Left ventricle myocardium superior (tissue), 1 donor: Measurements from ENCODE around the gene RAB30. TPM values are rescaled to one million over a fixed set of nuclear protein-coding genes. Genes with fewer than 3 reads are reported as not detected.

Experiments used
- ATAC-seq: fragments of 200-7000 bp; cut with Tn5 transposase; one replicate; pipeline ENCODE4 v1.9.1; 2020; ENCODE audit warnings: mild to moderate bottlenecking, moderate library complexity
- DNase-seq: peaks from one replicate; pipeline ENCODE4 v3.0.0-alpha.2; 2020
- intact Hi-C: fragments of 100-400 bp; cut with micrococcal nuclease; formaldehyde crosslinking; loops from one replicate; pipeline ENCODE4 v1.11.0; 2022
- total RNA-seq: library from RNA; stranded (reverse); fragmentation: NEBNext Ultra II Directional; extraction: Animal tissue kit (Norgen Biotek cat#: 25700); gene quantifications from one replicate; pipeline ENCODE4 v1.2.1, GENCODE V29; 2021
- donor health status: DM: no; HTN: yes; CAD: no; lungs with severe emphysema.

Gene RAB30
- total RNA-seq, 1 donor from 2014 or later, result 31.3 TPM

DNA sequence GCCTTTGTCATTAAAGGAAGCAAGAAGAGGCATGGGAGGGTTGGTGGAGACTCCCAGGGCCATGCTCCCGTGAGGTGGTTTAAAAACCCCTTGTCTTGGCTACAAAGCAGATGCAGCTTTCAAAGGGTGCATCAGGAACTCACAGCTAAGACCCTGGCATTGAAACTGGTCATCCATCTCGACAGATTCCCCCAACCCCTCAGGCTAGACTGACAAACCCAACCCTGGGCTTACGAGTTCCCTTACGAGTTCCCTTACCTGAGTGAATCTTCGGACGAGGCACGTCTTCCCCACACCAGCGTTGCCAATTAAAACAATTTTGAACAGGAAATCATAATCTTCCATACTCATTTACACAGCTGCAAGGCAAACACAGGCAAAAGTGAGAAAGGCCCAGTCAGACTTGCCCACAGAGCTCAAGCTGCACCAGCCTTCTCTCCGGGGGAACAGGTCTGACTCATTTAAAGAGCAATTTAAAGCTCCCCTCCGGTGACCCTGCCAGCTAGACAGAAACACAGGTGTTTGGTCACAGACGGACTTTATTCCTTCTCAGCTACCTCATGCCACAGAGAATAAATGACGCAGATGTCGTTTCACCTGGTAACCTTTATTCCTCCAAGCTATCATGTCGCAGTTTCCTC is 74.6 kb downstream of the RAB30 start:
- DNase-seq (no peak), ATAC-seq (no peak)
- intact Hi-C loops, result no loop called here

DNA sequence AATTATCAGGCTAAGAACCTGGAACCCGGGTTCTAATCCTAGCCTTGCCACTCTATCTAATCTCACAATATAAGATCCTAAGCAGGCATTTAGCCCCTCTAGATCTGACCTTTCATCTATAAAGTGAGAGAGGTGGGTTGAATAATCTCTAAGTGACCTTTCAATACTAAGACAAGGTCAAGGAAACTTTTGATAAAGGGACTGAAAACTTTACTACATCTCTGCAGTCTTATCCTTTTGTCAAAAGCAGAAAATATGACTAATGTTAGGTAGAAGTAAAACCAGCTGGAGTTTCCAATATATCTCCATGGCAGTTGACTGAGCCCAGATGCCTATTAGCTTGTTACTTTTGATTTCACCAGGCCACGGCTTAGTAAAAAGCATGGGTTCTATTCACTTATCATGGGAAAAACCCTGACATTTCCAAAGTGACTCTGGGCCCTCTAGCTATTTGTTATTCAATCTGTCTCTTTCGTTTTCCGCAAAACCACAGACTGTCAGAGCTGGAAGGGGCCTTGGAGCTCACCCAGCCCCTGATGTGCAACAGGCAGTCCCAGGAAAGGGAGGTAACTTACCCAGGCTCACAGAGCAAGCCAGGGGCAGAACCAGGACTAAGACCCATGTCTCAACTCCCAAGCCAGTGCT is 75.8 kb downstream of the RAB30 start:
- intact Hi-C loops, result no loop called here
- DNase-seq (peak; percentile 40), ATAC-seq (peak; percentile 28)

DNA sequence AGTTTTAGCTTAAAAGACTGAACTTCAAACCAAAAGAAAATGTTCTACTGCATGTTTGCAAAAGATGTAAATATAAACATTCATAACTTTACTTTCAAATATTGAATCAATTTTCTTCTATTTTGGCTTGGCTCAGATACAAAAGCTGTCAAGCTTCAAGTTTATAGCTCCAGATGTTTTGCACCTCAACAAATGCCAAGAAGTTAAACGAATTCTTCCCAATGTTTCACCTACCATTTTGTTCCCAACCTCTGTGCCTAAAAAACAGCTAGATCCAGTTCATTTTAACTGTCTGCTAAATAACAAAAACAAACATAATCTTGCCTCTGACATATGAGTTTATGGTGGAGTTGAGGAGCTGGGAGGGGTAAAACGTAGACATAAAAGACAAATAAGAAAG is 76.5 kb downstream of the RAB30 start:
- no peak for ATAC-seq
- DNase-seq, result no peak
- intact Hi-C loops, result no loop called here

DNA sequence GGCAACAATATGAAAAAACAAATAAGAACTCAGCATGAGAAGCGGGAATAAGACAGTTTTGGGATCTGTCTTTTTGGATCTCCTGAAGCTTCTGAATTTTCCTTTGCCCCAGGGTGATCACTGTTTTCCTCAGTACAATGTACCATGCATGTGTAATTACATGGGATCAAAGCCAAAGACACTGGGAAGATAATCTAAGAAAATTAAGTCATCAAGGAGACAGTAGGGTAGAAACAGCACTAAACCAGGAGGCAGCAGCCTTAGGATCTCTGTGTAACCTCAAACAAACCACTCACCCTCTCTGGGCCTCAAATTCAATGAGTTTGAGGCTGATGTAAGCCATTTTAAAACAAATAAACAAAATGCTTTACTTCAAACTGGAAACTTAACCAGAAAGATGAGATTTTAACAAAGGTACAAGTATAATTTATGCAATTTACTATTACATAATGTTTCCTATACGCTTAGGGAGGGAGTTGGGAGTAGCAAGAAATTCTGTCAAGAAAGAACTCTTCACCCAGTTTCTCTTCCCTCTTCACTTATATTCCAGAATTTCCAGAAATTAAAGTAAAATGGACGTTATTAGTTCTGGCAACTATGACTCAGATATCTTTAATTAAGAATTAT is 77.0 kb downstream of the RAB30 start:
- no peak for DNase-seq
- intact Hi-C loops, result no loop called here
- no peak for ATAC-seq

- ATAC-seq, result peak; percentile 95
- intact Hi-C loops, result no loop called here
- DNase-seq, result no peak
Measured at GRCh38 chr11:82992223-82992622, 79.5 kb downstream of the RAB30 start.

DNA sequence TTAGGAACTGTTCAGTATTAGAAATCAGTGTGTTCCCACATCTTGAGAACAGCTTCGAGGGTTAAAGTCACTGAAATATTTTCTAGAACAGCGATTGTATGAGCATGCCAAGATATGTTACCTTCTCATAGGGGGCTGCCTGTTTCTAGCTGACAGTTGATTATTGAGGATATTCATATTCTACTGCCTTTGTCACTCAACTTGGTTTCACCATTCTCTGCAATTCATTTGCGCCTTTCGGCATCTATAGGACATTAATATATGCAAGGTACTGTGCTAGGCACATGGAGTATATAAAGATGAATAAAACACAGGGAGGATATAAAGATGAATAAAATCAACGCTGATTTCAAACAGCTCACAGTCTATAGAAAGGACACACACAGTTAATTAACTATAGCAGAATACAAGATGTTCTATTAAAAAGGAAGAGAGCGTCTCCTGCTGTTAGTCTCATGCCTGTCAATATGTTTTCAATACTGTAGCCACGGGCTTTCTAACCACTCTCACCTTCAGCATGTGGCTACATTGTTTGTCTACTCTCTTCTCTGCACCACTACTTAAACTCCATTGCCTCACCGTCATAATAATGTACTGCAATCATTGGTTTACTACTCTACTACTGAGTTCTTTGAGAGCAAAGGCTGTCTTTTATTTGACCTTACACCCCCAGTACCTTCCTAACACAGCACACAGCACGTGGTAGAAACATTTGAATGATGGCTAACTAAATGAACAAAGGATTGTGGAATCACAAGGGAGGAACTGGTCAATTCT is 81.9 kb downstream of the RAB30 start:
- no peak for ATAC-seq
- intact Hi-C loops, result no loop called here

GRCh38 chr11:82988936-82989627 is 82.6 kb downstream of the RAB30 start:
- ATAC-seq (no peak), DNase-seq (no peak)
- intact Hi-C loops, result no loop called here

More for the DNA sequence above, 81.9 kb downstream of the RAB30 start:
- no peak for DNase-seq

GRCh38 chr11:82987997-82988396 is 83.7 kb downstream of the RAB30 start:
- intact Hi-C loops, result no loop called here
- DNase-seq (no peak), ATAC-seq (no peak)

DNA sequence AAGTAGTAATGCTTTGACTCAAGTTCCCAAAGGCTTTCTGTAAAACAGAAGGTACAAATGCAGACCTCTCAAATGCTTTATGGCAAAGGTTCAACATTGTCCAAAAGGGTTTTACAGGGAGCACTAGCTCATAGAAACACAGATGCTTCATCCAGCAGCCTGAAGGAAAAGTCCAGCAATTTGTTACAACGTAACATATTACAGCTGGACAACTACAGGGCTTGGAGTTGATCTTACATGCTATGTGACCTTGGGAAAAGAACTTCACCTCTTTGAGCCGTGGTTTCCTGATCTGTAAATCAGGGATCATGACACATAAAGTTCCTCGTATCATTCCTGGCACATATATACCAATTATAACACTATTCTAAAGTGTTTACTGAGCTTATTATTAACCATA is 85.3 kb downstream of the RAB30 start:
- intact Hi-C loops, result no loop called here
- ATAC-seq (no peak), DNase-seq (no peak)

- ATAC-seq (no peak), DNase-seq (no peak)
- intact Hi-C loops, result no loop called here
Measured at GRCh38 chr11:82981852-82982251, 89.8 kb downstream of the RAB30 start.

DNA sequence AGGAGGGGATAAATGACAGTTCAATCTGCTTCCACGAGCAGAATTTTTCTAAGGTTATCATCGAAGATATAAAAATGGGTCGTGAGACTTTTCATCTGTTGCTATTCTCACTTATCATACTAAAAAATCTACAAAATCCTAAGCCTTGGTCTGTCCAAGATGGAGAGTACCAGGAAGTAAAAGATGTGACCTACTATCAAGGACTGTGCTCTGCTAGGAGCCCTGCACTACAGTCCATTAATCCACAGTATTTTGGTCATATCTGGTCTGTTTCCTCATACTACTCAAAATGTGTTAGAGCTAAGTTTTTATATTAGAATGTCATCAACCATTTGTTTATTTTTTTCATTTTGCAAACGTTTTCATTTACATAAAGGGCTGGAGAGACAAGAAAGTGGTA is 90.8 kb downstream of the RAB30 start:
- DNase-seq (no peak), ATAC-seq (no peak)
- intact Hi-C loops, result no loop called here

GRCh38 chr11:82980292-82980691 is 91.4 kb downstream of the RAB30 start:
- ATAC-seq (no peak), DNase-seq (no peak)
- intact Hi-C loops, result no loop called here

DNA sequence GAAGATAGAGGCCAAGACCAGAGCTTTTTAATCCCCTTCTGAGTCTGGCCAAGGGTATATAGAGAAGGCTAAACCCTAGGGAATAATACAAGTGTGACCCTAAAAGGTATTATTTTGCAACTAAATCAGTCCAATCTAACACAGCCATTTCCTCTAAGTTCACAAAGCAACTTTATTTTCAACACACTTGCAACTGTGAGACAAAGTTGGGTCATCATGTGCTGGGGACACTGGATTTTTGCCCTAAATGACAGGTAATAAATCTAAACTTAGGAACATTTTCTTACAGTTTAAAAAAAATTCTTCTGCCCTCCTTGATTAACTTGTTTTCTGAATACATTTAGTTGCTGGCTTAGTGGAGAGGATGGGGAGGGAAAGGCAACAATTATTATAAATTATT is 91.9 kb downstream of the RAB30 start:
- DNase-seq (no peak), ATAC-seq (no peak)
- intact Hi-C loops, result no loop called here

DNA sequence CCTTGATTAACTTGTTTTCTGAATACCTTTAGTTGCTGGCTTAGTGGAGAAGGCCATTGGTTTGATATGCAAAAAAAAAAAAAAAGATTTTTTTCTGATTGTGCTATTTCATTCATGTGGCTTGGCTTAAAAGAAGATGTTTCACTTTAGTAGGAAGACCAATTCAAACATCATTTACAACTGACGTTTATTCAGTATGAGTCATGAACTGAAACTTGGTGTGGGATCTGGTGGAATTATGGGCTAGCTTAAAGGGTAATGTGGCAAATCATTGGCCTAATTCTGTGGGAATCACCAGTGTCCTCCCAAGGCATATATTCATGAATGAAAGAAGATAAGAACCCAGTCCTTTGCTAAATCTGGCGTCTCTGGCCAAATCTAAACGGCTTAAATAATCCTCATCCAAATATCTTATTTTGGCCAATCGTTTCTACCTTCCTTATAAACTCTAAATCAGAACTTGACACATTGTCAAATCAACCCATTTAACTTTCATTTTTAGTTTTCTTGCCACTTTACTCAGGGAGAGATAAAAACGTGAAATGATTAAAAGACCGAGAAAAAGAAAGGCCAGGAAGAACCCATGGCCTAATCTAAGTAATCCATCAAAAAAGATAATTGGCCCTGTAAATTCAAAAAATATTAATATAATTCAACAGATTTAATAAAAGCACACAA is 93.1 kb downstream of the RAB30 start:
- intact Hi-C loops, result no loop called here
- DNase-seq (no peak), ATAC-seq (no peak)

- intact Hi-C loops, result no loop called here
- ATAC-seq (no peak), DNase-seq (no peak)
Measured at GRCh38 chr11:82976786-82977185, 94.9 kb downstream of the RAB30 start.

- DNase-seq, result no peak
- ATAC-seq, result no peak
- intact Hi-C loops, result no loop called here
Measured at GRCh38 chr11:82975882-82976281, 95.8 kb downstream of the RAB30 start.

- ATAC-seq, result no peak
Measured at GRCh38 chr11:82974851-82975250, 96.8 kb downstream of the RAB30 start.

DNA sequence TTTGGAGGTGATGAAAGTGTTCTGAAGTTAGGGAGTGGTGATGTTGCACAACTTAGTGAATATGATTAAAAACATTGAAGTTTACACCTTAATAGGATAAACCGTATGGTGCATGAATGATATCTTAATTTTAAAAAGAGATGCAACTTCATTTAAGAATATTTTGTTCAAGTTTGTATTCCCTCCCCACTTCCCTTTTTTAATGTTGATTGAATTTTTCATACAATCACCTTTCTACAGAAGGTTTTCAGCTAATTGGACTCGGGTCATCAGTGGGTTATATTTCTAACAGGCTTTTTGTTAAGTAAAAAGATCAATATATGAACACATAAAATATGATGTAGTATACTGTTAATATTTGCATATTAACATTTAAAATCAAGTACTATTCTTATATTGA is 97.6 kb downstream of the RAB30 start:
- ATAC-seq (no peak), DNase-seq (no peak)
- intact Hi-C loops, result no loop called here

More at GRCh38 chr11:82974851-82975250, 96.8 kb downstream of the RAB30 start:
- DNase-seq, result no peak
- intact Hi-C loops, result no loop called here

GRCh38 chr11:82972103-82972502 is 99.6 kb downstream of the RAB30 start:
- no peak for ATAC-seq
- intact Hi-C loops, result no loop called here
- DNase-seq, result no peak
